Stimulated activated memory B cell treated with anti-CD40 and anti-IgM and Interleukin-4, amounts not matched to agents 10 μg/mL and 1 μg/mL and 100 μg/mL, for 72 hours (primary cell): ENCODE measurements around the gene DNAH10.

Experiments used
- ATAC-seq: fragments of 150-1000 bp; cut with Tn5 transposase; 2 replicates; pipeline ENCODE4 v1.10.0; 2021
- H3K27ac Mint-ChIP-seq: one replicate; pipeline ENCODE4 v1.8.0; 2022; ENCODE audit warnings: mild to moderate bottlenecking, mixed read lengths
- H3K27me3 Mint-ChIP-seq: one replicate; pipeline ENCODE4 v1.8.0; 2022; ENCODE audit warnings: mixed read lengths
- H3K36me3 Mint-ChIP-seq: one replicate; pipeline ENCODE4 v1.8.0; 2022; ENCODE audit warnings: mixed read lengths
- H3K4me1 Mint-ChIP-seq: one replicate; pipeline ENCODE4 v1.8.0; 2022; ENCODE audit warnings: mixed read lengths
- H3K4me3 Mint-ChIP-seq: one replicate; pipeline ENCODE4 v1.8.0; 2022; ENCODE audit warnings: mild to moderate bottlenecking, moderate library complexity, mixed read lengths
- H3K9me3 Mint-ChIP-seq: one replicate; pipeline ENCODE4 v1.8.0; 2022; ENCODE audit warnings: mixed read lengths

DNAH10 gene

GRCh38 chr12:123856681-123857080 is 94.6 kb downstream of the DNAH10 start:
- H3K9me3 Mint-ChIP-seq: no peaks in the 10 kb centered on the region
- H3K4me3 Mint-ChIP-seq: no peak overlapping the region
- H3K27me3 Mint-ChIP-seq: peaks cover under 1% of the 10 kb centered on the region
- no peak for ATAC-seq
- no peaks in the 10 kb centered on the region for H3K4me1 Mint-ChIP-seq
- no peak overlapping the region for H3K27ac Mint-ChIP-seq
- H3K36me3 Mint-ChIP-seq: no peaks in the 10 kb centered on the region

DNA sequence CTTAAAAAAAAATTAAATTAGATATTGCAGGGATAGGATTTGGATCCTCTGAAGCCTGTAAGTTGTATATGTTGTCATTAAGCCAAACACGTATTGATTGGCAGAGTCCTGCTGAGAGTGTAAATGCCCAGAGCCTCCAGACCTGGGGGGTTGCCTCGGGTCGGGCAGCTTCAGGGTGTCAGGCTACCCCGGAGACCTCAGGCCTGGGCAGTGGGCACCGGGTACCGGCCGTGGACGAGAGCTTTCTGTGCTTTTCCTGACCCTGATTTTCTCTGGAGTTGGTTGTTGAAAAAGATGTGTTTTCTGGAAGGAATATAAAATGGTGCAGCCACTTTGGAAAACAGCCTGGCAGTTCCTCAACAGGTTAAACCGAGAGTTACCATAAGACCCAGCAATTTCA is 96.1 kb downstream of the DNAH10 start:
- no peaks in the 10 kb centered on the region for H3K36me3 Mint-ChIP-seq
- H3K27ac Mint-ChIP-seq: no peak overlapping the region
- no peaks in the 10 kb centered on the region for H3K4me1 Mint-ChIP-seq
- H3K27me3 Mint-ChIP-seq: peaks cover 6% of the 10 kb centered on the region
- H3K4me3 Mint-ChIP-seq: no peak overlapping the region
- H3K9me3 Mint-ChIP-seq: no peaks in the 10 kb centered on the region
- no peak for ATAC-seq

DNA sequence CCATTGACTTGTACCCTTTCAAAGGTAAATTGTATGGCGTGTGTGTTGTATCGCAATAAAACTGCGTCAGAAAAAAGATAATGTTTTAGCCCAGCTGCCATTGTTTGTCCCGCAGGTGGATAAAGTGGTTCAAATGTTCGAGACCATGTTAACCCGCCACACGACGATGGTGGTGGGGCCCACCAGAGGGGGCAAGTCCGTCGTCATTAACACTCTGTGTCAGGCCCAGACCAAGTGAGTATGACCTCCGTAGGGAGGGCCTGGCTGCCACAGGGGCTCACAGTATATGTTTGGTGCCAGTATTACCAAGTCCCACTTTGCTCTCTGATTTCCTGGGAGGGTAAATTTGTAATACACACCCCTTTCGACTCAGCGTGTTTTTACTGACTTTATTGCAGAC is 96.9 kb downstream of the DNAH10 start:
- Mint-ChIP-seq H3K4me3 (no peak overlapping the region), H3K27me3 (peaks cover 6% of the 10 kb centered on the region), H3K4me1 (no peaks in the 10 kb centered on the region), H3K9me3 (no peaks in the 10 kb centered on the region), H3K27ac (no peak overlapping the region), H3K36me3 (no peaks in the 10 kb centered on the region)
- ATAC-seq: no peak

DNA sequence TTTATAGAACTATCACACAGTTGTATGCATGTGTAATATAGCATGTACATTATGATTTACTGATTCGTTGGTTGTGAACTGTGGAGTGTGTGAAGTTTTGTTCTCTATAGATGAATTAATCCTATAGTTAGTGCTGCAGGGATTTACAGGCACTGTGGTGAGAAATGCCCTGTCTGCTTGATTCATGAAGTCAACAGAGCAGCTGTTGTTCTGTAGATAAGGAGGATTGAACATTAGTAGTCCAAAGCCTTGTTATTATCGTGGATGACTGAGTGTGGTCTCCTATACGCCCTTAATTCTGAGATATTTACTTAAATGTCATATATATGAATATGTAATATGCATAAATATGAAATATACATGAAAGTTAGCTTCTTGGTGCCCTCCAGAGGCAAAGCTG is 98.3 kb downstream of the DNAH10 start:
- H3K4me1 Mint-ChIP-seq: no peaks in the 10 kb centered on the region
- peaks cover 6% of the 10 kb centered on the region for H3K27me3 Mint-ChIP-seq
- no peaks in the 10 kb centered on the region for H3K9me3 Mint-ChIP-seq
- no peak overlapping the region for H3K27ac Mint-ChIP-seq
- H3K36me3 Mint-ChIP-seq: no peaks in the 10 kb centered on the region
- no peak for ATAC-seq
- no peak overlapping the region for H3K4me3 Mint-ChIP-seq

GRCh38 chr12:123861392-123861791 is 99.3 kb downstream of the DNAH10 start:
- no peak for ATAC-seq
- peaks cover 6% of the 10 kb centered on the region for H3K27me3 Mint-ChIP-seq
- no peaks in the 10 kb centered on the region for H3K36me3 Mint-ChIP-seq
- H3K9me3 Mint-ChIP-seq: no peaks in the 10 kb centered on the region
- H3K27ac Mint-ChIP-seq: no peak overlapping the region
- no peaks in the 10 kb centered on the region for H3K4me1 Mint-ChIP-seq
- no peak overlapping the region for H3K4me3 Mint-ChIP-seq

DNA sequence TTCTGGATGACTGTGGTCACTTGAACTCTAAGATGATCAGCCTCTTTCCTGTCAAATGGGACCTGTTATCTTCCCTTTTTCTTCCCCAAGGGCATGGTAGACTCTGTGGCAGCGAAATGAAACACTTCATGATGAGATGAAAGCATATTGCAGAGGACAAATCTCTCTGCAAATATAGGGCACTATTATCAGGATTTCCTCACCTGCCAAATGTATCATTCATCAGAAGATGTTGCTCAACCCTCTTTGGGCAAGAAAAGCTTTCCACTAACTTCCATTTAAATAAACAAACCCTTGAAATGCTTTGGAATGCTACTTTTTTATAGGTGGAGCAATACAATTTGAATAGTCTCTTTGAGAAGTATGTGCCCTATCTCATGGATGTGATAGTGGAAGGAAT is 105.0 kb downstream of the DNAH10 start:
- H3K4me1 Mint-ChIP-seq: no peaks in the 10 kb centered on the region
- no peaks in the 10 kb centered on the region for H3K9me3 Mint-ChIP-seq
- ATAC-seq: no peak
- H3K36me3 Mint-ChIP-seq: no peaks in the 10 kb centered on the region
- no peak overlapping the region for H3K4me3 Mint-ChIP-seq
- H3K27ac Mint-ChIP-seq: no peak overlapping the region
- peaks cover 36% of the 10 kb centered on the region for H3K27me3 Mint-ChIP-seq

DNA sequence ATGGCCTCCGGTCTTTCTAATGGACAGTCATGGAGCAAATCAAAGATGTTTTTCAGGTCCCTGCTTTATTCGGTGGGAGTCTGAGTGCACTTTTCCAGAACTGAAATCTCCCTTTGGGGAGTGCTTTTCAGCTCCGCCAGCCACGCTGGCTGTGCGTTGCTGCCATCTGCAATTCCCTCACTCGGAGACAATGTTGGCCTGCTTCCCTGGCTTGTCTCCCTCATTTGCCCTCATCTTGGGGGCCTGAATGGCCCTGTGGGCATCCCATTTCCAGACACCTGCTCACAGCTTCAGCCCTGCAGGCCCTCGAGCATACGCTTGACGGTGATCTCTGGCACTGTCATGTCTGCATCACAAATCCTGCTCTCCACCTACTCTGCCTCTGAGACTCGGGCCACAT is 106.7 kb downstream of the DNAH10 start:
- H3K36me3 Mint-ChIP-seq: no peaks in the 10 kb centered on the region

DNA sequence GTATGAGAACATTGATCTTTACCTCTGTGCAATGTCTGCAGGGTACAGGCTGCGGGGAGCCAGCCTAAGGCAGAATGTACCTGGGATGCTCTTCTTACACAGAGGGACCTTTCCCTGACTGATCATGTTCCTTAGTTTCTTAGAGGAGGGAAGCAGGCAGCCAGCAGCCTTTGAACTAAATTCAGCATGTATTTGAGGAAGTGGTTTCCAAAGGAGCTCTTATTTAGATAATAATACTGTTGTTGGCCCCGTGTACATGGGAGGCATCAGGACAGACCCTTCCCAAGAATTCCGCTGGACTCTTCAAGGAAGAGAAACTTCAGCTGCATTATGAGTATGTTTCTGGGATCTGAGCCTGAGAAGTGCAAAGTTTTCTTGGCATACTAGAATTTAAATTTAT is 111.7 kb downstream of the DNAH10 start:
- H3K27me3 Mint-ChIP-seq: peaks cover 22% of the 10 kb centered on the region
- no peak for ATAC-seq
- H3K4me1 Mint-ChIP-seq: no peaks in the 10 kb centered on the region
- no peak overlapping the region for H3K4me3 Mint-ChIP-seq
- no peaks in the 10 kb centered on the region for H3K36me3 Mint-ChIP-seq
- H3K27ac Mint-ChIP-seq: no peak overlapping the region
- H3K9me3 Mint-ChIP-seq: peaks cover 3% of the 10 kb centered on the region

More for the DNA sequence above, 106.7 kb downstream of the DNAH10 start:
- no peak for ATAC-seq
- Mint-ChIP-seq H3K9me3 (no peaks in the 10 kb centered on the region), H3K27ac (no peak overlapping the region), H3K4me1 (no peaks in the 10 kb centered on the region), H3K27me3 (peaks cover 30% of the 10 kb centered on the region), H3K4me3 (no peak overlapping the region)

GRCh38 chr12:123877968-123878367 is 115.9 kb downstream of the DNAH10 start:
- no peaks in the 10 kb centered on the region for H3K36me3 Mint-ChIP-seq
- no peak for ATAC-seq
- no peaks in the 10 kb centered on the region for H3K4me1 Mint-ChIP-seq
- no peak overlapping the region for H3K27ac Mint-ChIP-seq
- H3K27me3 Mint-ChIP-seq: peaks cover 9% of the 10 kb centered on the region
- H3K9me3 Mint-ChIP-seq: peaks cover 3% of the 10 kb centered on the region
- no peak overlapping the region for H3K4me3 Mint-ChIP-seq

DNA sequence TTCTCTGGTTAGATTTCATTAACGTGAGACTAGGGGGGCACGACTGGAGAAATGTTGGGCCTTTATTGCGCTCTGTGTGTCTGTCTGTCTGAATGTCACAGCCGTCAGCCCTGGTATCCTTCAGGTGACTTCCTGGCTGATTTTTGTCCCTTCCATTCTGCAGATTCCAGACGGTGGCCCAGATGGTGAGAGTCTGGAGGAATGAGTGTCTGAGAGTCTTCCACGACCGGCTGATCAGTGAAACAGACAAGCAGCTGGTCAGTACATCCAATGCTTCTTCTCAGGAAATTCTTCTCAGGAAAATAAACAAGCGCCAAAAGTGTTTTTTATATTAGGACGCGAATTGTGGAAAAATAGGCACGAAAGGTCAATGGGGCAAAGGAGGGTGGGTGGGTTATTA is 117.0 kb downstream of the DNAH10 start:
- no peaks in the 10 kb centered on the region for H3K36me3 Mint-ChIP-seq
- H3K27ac Mint-ChIP-seq: no peak overlapping the region
- H3K4me1 Mint-ChIP-seq: no peaks in the 10 kb centered on the region
- peaks cover 3% of the 10 kb centered on the region for H3K9me3 Mint-ChIP-seq
- no peak for ATAC-seq
- peaks cover 21% of the 10 kb centered on the region for H3K27me3 Mint-ChIP-seq
- H3K4me3 Mint-ChIP-seq: no peak overlapping the region

- Mint-ChIP-seq H3K4me1 (no peaks in the 10 kb centered on the region), H3K9me3 (no peaks in the 10 kb centered on the region), H3K27ac (no peak overlapping the region), H3K4me3 (no peak overlapping the region), H3K36me3 (no peaks in the 10 kb centered on the region), H3K27me3 (peaks cover 24% of the 10 kb centered on the region)
- ATAC-seq: no peak
Observed at GRCh38 chr12:123879691-123880090, 117.6 kb downstream of the DNAH10 start.

GRCh38 chr12:123882161-123882705 is 120.1 kb downstream of the DNAH10 start:
- Mint-ChIP-seq H3K36me3 (no peaks in the 10 kb centered on the region), H3K27me3 (peaks cover 17% of the 10 kb centered on the region), H3K27ac (no peak overlapping the region), H3K9me3 (no peaks in the 10 kb centered on the region), H3K4me3 (no peak overlapping the region), H3K4me1 (no peaks in the 10 kb centered on the region)
- ATAC-seq: no peak

GRCh38 chr12:123886258-123886657 is 124.2 kb downstream of the DNAH10 start:
- no peak for ATAC-seq
- Mint-ChIP-seq H3K27me3 (peaks cover 27% of the 10 kb centered on the region), H3K4me3 (no peak overlapping the region), H3K27ac (no peak overlapping the region), H3K4me1 (no peaks in the 10 kb centered on the region), H3K9me3 (no peaks in the 10 kb centered on the region), H3K36me3 (no peaks in the 10 kb centered on the region)

GRCh38 chr12:123886931-123887582 is 125.0 kb downstream of the DNAH10 start:
- Mint-ChIP-seq H3K36me3 (no peaks in the 10 kb centered on the region), H3K27ac (no peak overlapping the region), H3K4me3 (no peak overlapping the region), H3K4me1 (no peaks in the 10 kb centered on the region), H3K9me3 (no peaks in the 10 kb centered on the region), H3K27me3 (peaks cover 33% of the 10 kb centered on the region)
- no peak for ATAC-seq

- no peak for ATAC-seq
- H3K27ac Mint-ChIP-seq: no peak overlapping the region
- no peaks in the 10 kb centered on the region for H3K9me3 Mint-ChIP-seq
- H3K4me3 Mint-ChIP-seq: no peak overlapping the region
- H3K4me1 Mint-ChIP-seq: no peaks in the 10 kb centered on the region
- no peaks in the 10 kb centered on the region for H3K36me3 Mint-ChIP-seq
- H3K27me3 Mint-ChIP-seq: peaks cover 22% of the 10 kb centered on the region
Observed at GRCh38 chr12:123888989-123889388, 126.9 kb downstream of the DNAH10 start.

- Mint-ChIP-seq H3K27me3 (peaks cover 18% of the 10 kb centered on the region), H3K27ac (no peak overlapping the region), H3K36me3 (no peaks in the 10 kb centered on the region), H3K4me3 (no peak overlapping the region), H3K9me3 (no peaks in the 10 kb centered on the region), H3K4me1 (no peaks in the 10 kb centered on the region)
- no peak for ATAC-seq
Observed at GRCh38 chr12:123889848-123890535, 127.9 kb downstream of the DNAH10 start.
